Panc1 (cell line): ENCODE results near the gene RPSA. TPM values are rescaled to one million over a fixed set of nuclear protein-coding genes. Genes with fewer than 3 reads are reported as not detected.

Experiments used
- ATAC-seq: fragments of 200-7000 bp; cut with Tn5 transposase; 2 replicates; pipeline ENCODE4 v1.9.1; 2020; ENCODE audit warnings: mild to moderate bottlenecking, moderate library complexity
- BruUV-seq: library from RNA; stranded (reverse); fragments of 400-500 nt; replicated peaks from 2 replicates; lab custom pipeline; 2021; lab: Mats Ljungman, UMichigan
- CTCF ChIA-PET: fragments of 300-600 bp; sonication (Branson Sonifier 250); formaldehyde crosslinking; loops from one replicate; lab custom pipeline; 2022; ENCODE audit warnings: antibody characterized with exemption; lab: Charles Lee
- POLR2A ChIA-PET: fragments of 300-600 bp; sonication (Branson Sonifier 250); formaldehyde crosslinking; loops from one replicate; lab custom pipeline; 2022; ENCODE audit warnings: antibody characterized with exemption; lab: Charles Lee
- DNase-seq: peaks from one replicate; pipeline ENCODE4 v3.0.0-alpha.2; 2010; ENCODE audit warnings: low read depth, low spot score
- H3K27ac ChIP-seq: 2 replicates; pipeline ENCODE4 v1.5.1; 2011; ENCODE audit warnings: mild to moderate bottlenecking, low read length, inconsistent platforms
- H3K27me3 ChIP-seq: fragments of 200-500 bp; sonication (Bioruptor generic); 2 replicates; pipeline ENCODE4 v1.6.0; 2014; ENCODE audit warnings: low read length, inconsistent platforms; ENCODE audit not compliant: control insufficient read depth, insufficient read depth
- H3K36me3 ChIP-seq: fragments of 200-500 bp; sonication (Bioruptor generic); 2 replicates; pipeline ENCODE4 v1.5.1; 2014; ENCODE audit warnings: inconsistent platforms, mild to moderate bottlenecking, low read length, moderate library complexity; ENCODE audit not compliant: control insufficient read depth, insufficient read depth
- H3K4me1 ChIP-seq: 2 replicates; pipeline ENCODE4 v1.5.1; 2011; ENCODE audit warnings: inconsistent platforms, mild to moderate bottlenecking, low read length, moderate library complexity; ENCODE audit not compliant: control insufficient read depth, insufficient read depth
- H3K4me3 ChIP-seq, 2 experiments: 2 replicates each; pipeline ENCODE4 v1.5.1; 2011 to 2012; ENCODE audit warnings: low read depth in 2 of 2, low read length in 2 of 2, mild to moderate bottlenecking in 2 of 2, inconsistent platforms in 1 of 2, moderate library complexity in 1 of 2
- H3K9me3 ChIP-seq: fragments of 200-500 bp; sonication (Bioruptor generic); 2 replicates; pipeline ENCODE4 v1.5.1; 2014; ENCODE audit warnings: low read depth, mild to moderate bottlenecking, inconsistent platforms, low read length, moderate library complexity; ENCODE audit not compliant: control insufficient read depth, insufficient read depth
- CTCF ChIP-seq: fragments of 450-650 bp; IDR thresholded peaks from 2 replicates; pipeline ENCODE4 v1.5.1; 2017; ENCODE audit warnings: mild to moderate bottlenecking
- POLR2AphosphoS5 ChIP-seq: IDR thresholded peaks from 2 replicates; pipeline ENCODE4 v1.6.1; 2012; ENCODE audit warnings: mild to moderate bottlenecking, low read depth, low read length, moderate library complexity
- REST ChIP-seq, 2 experiments: IDR thresholded peaks; 2 replicates each; pipeline ENCODE4 v1.6.1; 2011 to 2012; ENCODE audit warnings: low read depth in 2 of 2, control low read depth in 1 of 2, low read length in 1 of 2, mild to moderate bottlenecking in 1 of 2, moderate library complexity in 1 of 2; ENCODE audit not compliant: insufficient read depth in 1 of 2
- SIN3A ChIP-seq: IDR thresholded peaks from 2 replicates; pipeline ENCODE4 v1.6.1; 2012; ENCODE audit warnings: low read depth, mild to moderate bottlenecking, low read length, moderate library complexity, borderline replicate concordance; ENCODE audit not compliant: insufficient read depth
- TCF7L2 ChIP-seq: IDR thresholded peaks from 2 replicates; pipeline ENCODE4 v1.6.1; 2011; ENCODE audit warnings: mild to moderate bottlenecking, low read depth, low read length, inconsistent platforms
- in situ Hi-C: cut with HindIII; loops from 2 replicates; pipeline ENCODE4 v1.10.0; 2016; ENCODE audit warnings: low sequenced_read_pairs, low pct_unique_long_range_greater_than_20kb
- intact Hi-C: fragments of 100-400 bp; cut with micrococcal nuclease; formaldehyde crosslinking; loops from one replicate; pipeline ENCODE4 v1.10.0; 2022; ENCODE audit not compliant: unreplicated experiment
- total RNA-seq: library from RNA; stranded (reverse); gene quantifications from one replicate; pipeline ENCODE4 v1.2.1, GENCODE V29; 2021; ENCODE audit not compliant: unreplicated experiment

The RPSA gene
- total RNA-seq, 1 experiment from 2014 or later: 856 TPM

DNA sequence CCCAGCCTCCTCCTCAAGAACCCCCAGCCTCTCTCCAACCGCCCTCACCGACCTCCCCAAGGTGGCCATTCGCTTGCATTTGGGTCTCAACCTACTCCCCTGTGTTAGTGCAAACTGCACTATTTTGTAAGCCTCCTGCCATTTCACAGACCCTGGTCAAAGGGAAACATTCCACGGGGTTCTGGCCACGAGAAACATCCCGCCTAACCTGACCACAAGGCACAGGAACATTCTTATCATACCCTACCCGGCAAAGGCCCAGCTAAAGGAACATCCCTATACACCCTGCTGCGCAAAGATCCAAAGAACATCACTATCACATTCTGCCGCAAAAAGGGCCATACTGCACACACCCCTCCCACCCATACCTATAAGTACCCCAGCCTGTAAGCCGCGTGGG is 22.9 kb downstream of the RPSA start:
- ChIA-PET CTCF (no interaction called here), POLR2A (no interaction called here)

GRCh38 chr3:39432342-39432741 is 25.8 kb downstream of the RPSA start:
- ATAC-seq (no peak), DNase-seq (no peak)
- POLR2A ChIA-PET: no interaction called here
- H3K27me3 ChIP-seq: no peaks in the 10 kb centered on the region
- no peaks in the 10 kb centered on the region for H3K4me1 ChIP-seq
- in situ Hi-C loops: no loop called here
- intact Hi-C loops: no loop called here
- CTCF ChIA-PET: interaction anchor here (0.6 kb wide), 1 partner anchor 95 kb away, joined by 7 read pairs; no protein-coding TSS in a partner anchor
- TF ChIP-seq TCF7L2: no peak
- TF ChIP-seq SIN3A: no peak
- TF ChIP-seq CTCF: no peak
- no peak for TF ChIP-seq POLR2AphosphoS5
- TF ChIP-seq REST (IDR thresholded peaks at IDR 0.05; ENCODE audit: insufficient read depth in 1 of 2, low read depth in 2 of 2, low read length in 1 of 2): no peak
- H3K36me3 ChIP-seq: no peaks in the 10 kb centered on the region
- no peak overlapping the region for H3K27ac ChIP-seq
- no peaks in the 10 kb centered on the region for H3K9me3 ChIP-seq
- no peak overlapping the region for H3K4me3 ChIP-seq
- BruUV-seq: no TSS peak

More for the DNA sequence above, 22.9 kb downstream of the RPSA start:
- no peaks in the 10 kb centered on the region for H3K36me3 ChIP-seq
- H3K27ac ChIP-seq: no peak overlapping the region
- H3K4me3 ChIP-seq: no peak overlapping the region
- TF ChIP-seq POLR2AphosphoS5: no peak
- TF ChIP-seq REST (IDR thresholded peaks at IDR 0.05; ENCODE audit: insufficient read depth in 1 of 2, low read depth in 2 of 2, low read length in 1 of 2): no peak
- no peak for TF ChIP-seq TCF7L2
- no peak for TF ChIP-seq SIN3A
- TF ChIP-seq CTCF: no peak
- ATAC-seq (no peak), DNase-seq (no peak)
- no peaks in the 10 kb centered on the region for H3K4me1 ChIP-seq
- BruUV-seq: no TSS peak
- H3K27me3 ChIP-seq: no peaks in the 10 kb centered on the region
- in situ Hi-C loops (no loop called here), intact Hi-C loops (no loop called here)
- no peaks in the 10 kb centered on the region for H3K9me3 ChIP-seq
